CD4-positive, alpha-beta T cell treated with Interleukin-6 at 100 ng/mL for 8 hours (primary cell): Measurements from ENCODE around the gene BMAL2.

ENCODE experiments used
- DNase-seq: peaks from one replicate; pipeline ENCODE4 v3.0.0-alpha.2; 2020; ENCODE audit warnings: mixed read lengths, low spot score

Gene BMAL2

GRCh38 chr12:27319848-27320247 lies 12.8 kb upstream of the BMAL2 start:
- DNase-seq = no peak

- DNase-seq = no peak
These were observed 8.1 kb upstream of the BMAL2 start for GRCh38 chr12:27324530-27324929.

- no peak for DNase-seq
These were observed 1.8 kb upstream of the BMAL2 start for GRCh38 chr12:27330846-27331245.

- no peak for DNase-seq
These were observed 1.2 kb upstream of the BMAL2 start for GRCh38 chr12:27331291-27331926.

- DNase-seq = no peak
These were observed 710 bp upstream of the BMAL2 start for GRCh38 chr12:27331927-27332324.

- no peak for DNase-seq
These were observed 276 bp upstream of the BMAL2 start for GRCh38 chr12:27332407-27332713.

- peak; percentile 8 for DNase-seq
These were observed 870 bp downstream of the BMAL2 start for GRCh38 chr12:27333403-27334009.

- DNase-seq = no peak
These were observed 1.5 kb downstream of the BMAL2 start for GRCh38 chr12:27334042-27334720.

- no peak for DNase-seq
These were observed 2.1 kb downstream of the BMAL2 start for GRCh38 chr12:27334721-27335082.

- DNase-seq = no peak
These were observed 3.0 kb downstream of the BMAL2 start for GRCh38 chr12:27335364-27336281.

GRCh38 chr12:27336282-27336653 lies 3.6 kb downstream of the BMAL2 start:
- DNase-seq = no peak

GRCh38 chr12:27337376-27337775 lies 4.7 kb downstream of the BMAL2 start:
- no peak for DNase-seq

- DNase-seq = no peak
These were observed 5.8 kb downstream of the BMAL2 start for GRCh38 chr12:27338473-27338872.

- no peak for DNase-seq
These were observed 8.3 kb downstream of the BMAL2 start for GRCh38 chr12:27340971-27341370.

- no peak for DNase-seq
These were observed 9.9 kb downstream of the BMAL2 start for GRCh38 chr12:27342536-27342935.

GRCh38 chr12:27343255-27344000 lies 10.8 kb downstream of the BMAL2 start:
- DNase-seq = no peak

GRCh38 chr12:27344246-27344645 lies 11.6 kb downstream of the BMAL2 start:
- no peak for DNase-seq

- no peak for DNase-seq
These were observed 12.1 kb downstream of the BMAL2 start for GRCh38 chr12:27344760-27345159.

GRCh38 chr12:27345376-27345775 lies 12.7 kb downstream of the BMAL2 start:
- no peak for DNase-seq

GRCh38 chr12:27347779-27348178 lies 15.1 kb downstream of the BMAL2 start:
- DNase-seq = no peak

GRCh38 chr12:27351476-27351875 lies 18.8 kb downstream of the BMAL2 start:
- no peak for DNase-seq

GRCh38 chr12:27355486-27355885 lies 22.9 kb downstream of the BMAL2 start:
- DNase-seq = no peak
